Measurements from ENCODE around the gene COPB2. TPM values are rescaled to one million over a fixed set of nuclear protein-coding genes. Genes with fewer than 3 reads are reported as not detected.

Gene COPB2
- polyA plus RNA-seq, 1 donor (not counting 4 experiments of a cell fraction or from before 2014, with no cell fraction given), result 149 TPM

- H3K4me3 ChIP-seq (ENCODE audit: control insufficient read depth in 2 of 3, extremely low read depth in 1 of 3, insufficient read depth in 2 of 3, low read depth in 1 of 3, low read length in 3 of 3), result no peak overlapping the region
- no peaks in the 10 kb centered on the region for H3K36me3 ChIP-seq (ENCODE audit: control insufficient read depth in 2 of 2, extremely low read depth in 1 of 2, insufficient read depth in 2 of 2, low read length in 2 of 2)
- H3K4me2 ChIP-seq (ENCODE audit: control insufficient read depth, extremely low read depth, insufficient read depth, low read depth, low read length), result no peak overlapping the region
- H4K20me1 ChIP-seq (ENCODE audit: control insufficient read depth, extremely low read depth, insufficient read depth, low read length), result no peaks in the 10 kb centered on the region
- no peaks in the 10 kb centered on the region for H3K4me1 ChIP-seq (ENCODE audit: control insufficient read depth, extremely low read depth, insufficient read depth, low read length)
- H3K9ac ChIP-seq (ENCODE audit: control insufficient read depth, extremely low read depth, insufficient read depth, low read length), result no peak overlapping the region
- no peaks in the 10 kb centered on the region for H3K9me1 ChIP-seq (ENCODE audit: control insufficient read depth, extremely low read depth, insufficient read depth, low read length)
- dilution Hi-C loops (cut with MboI; ENCODE audit: extremely low pct_ligation_motif_present, low sequenced_read_pairs), result no loop called here
- no peaks in the 10 kb centered on the region for H3K79me2 ChIP-seq (ENCODE audit: control insufficient read depth, insufficient read depth, low read length)
- no peak for FAIRE-seq
- DNase-seq (ENCODE audit: low read depth, low spot score), result no peak
- H3K9me3 ChIP-seq (ENCODE audit: control insufficient read depth, low read depth, low read length), result no peaks in the 10 kb centered on the region
- TF ChIP-seq CTCF (optimal IDR thresholded peaks at IDR 0.05 in 1 of 3, IDR thresholded peaks at IDR 0.05 in 1 of 3, conservative IDR thresholded peaks at IDR 0.05 in 1 of 3; ENCODE audit: extremely low read depth in 1 of 3, insufficient read depth in 2 of 3, low read length in 3 of 3), result no peak
- TF ChIP-seq EZH2 (IDR thresholded peaks at IDR 0.05; ENCODE audit: low read length), result no peak
- no peak overlapping the region for H2AFZ ChIP-seq (ENCODE audit: control insufficient read depth, low read length)
- H3K27me3 ChIP-seq (ENCODE audit: control insufficient read depth, extremely low read depth, insufficient read depth, low read length), result no peaks in the 10 kb centered on the region
- H3K27ac ChIP-seq (ENCODE audit: control insufficient read depth, insufficient read depth, low read length), result no peak overlapping the region
Observed at GRCh38 chr3:139396707-139397106, 7.3 kb upstream of the COPB2 start.

GRCh38 chr3:139394116-139394515 is 4.7 kb upstream of the COPB2 start:
- DNase-seq (ENCODE audit: low read depth, low spot score) (no peak), FAIRE-seq (no peak)
- no peaks in the 10 kb centered on the region for H3K27me3 ChIP-seq (ENCODE audit: control insufficient read depth, extremely low read depth, insufficient read depth, low read length)
- no peaks in the 10 kb centered on the region for H3K9me3 ChIP-seq (ENCODE audit: control insufficient read depth, low read depth, low read length)
- dilution Hi-C loops (cut with MboI; ENCODE audit: extremely low pct_ligation_motif_present, low sequenced_read_pairs), result no loop called here
- H3K4me3 ChIP-seq (ENCODE audit: control insufficient read depth in 2 of 3, extremely low read depth in 1 of 3, insufficient read depth in 2 of 3, low read depth in 1 of 3, low read length in 3 of 3), result no peak overlapping the region
- no peak overlapping the region for H3K27ac ChIP-seq (ENCODE audit: control insufficient read depth, insufficient read depth, low read length)
- H3K9me1 ChIP-seq (ENCODE audit: control insufficient read depth, extremely low read depth, insufficient read depth, low read length), result no peaks in the 10 kb centered on the region
- H4K20me1 ChIP-seq (ENCODE audit: control insufficient read depth, extremely low read depth, insufficient read depth, low read length), result no peaks in the 10 kb centered on the region
- no peak for TF ChIP-seq CTCF (optimal IDR thresholded peaks at IDR 0.05 in 1 of 3, IDR thresholded peaks at IDR 0.05 in 1 of 3, conservative IDR thresholded peaks at IDR 0.05 in 1 of 3; ENCODE audit: extremely low read depth in 1 of 3, insufficient read depth in 2 of 3, low read length in 3 of 3)
- TF ChIP-seq EZH2 (IDR thresholded peaks at IDR 0.05; ENCODE audit: low read length), result no peak
- H2AFZ ChIP-seq (ENCODE audit: control insufficient read depth, low read length), result no peak overlapping the region
- no peak overlapping the region for H3K9ac ChIP-seq (ENCODE audit: control insufficient read depth, extremely low read depth, insufficient read depth, low read length)
- H3K79me2 ChIP-seq (ENCODE audit: control insufficient read depth, insufficient read depth, low read length), result peaks cover 4% of the 10 kb centered on the region
- H3K36me3 ChIP-seq (ENCODE audit: control insufficient read depth in 2 of 2, extremely low read depth in 1 of 2, insufficient read depth in 2 of 2, low read length in 2 of 2), result no peaks in the 10 kb centered on the region
- no peak overlapping the region for H3K4me2 ChIP-seq (ENCODE audit: control insufficient read depth, extremely low read depth, insufficient read depth, low read depth, low read length)
- H3K4me1 ChIP-seq (ENCODE audit: control insufficient read depth, extremely low read depth, insufficient read depth, low read length), result no peaks in the 10 kb centered on the region
